Thyroid gland (tissue), 4 donors: Measurements from ENCODE around the gene UBASH3A. TPM values are rescaled to one million over a fixed set of nuclear protein-coding genes. Genes with fewer than 3 reads are reported as not detected.
A peak's percentile ranks its signal among the peaks of the same experiment; 100 is the strongest.

ENCODE experiments used
- DNase-seq, 2 donors: peaks; one replicate each; pipeline ENCODE4 v3.0.0-alpha.2; 2019
- H3K27ac ChIP-seq, 3 donors: fragments of 200-600 bp; sonication (generic); 1 replicate in 2 of 3; 2 replicates in 1 of 3; pipeline ENCODE4 v1.5.1; 2016 to 2019; ENCODE audit warnings: mild to moderate bottlenecking in 1 of 3, moderate library complexity in 1 of 3
- H3K27me3 ChIP-seq: fragments of 200-600 bp; sonication (generic); one replicate; pipeline ENCODE4 v1.5.1; 2019
- H3K36me3 ChIP-seq, 2 donors: fragments of 200-600 bp; sonication (generic); one replicate each; pipeline ENCODE4 v1.5.1; 2016 to 2019
- H3K4me1 ChIP-seq, 2 donors: fragments of 200-600 bp; sonication (generic); one replicate each; pipeline ENCODE4 v1.5.1; 2017 to 2019
- H3K4me3 ChIP-seq, 3 donors: fragments of 200-600 bp; sonication (generic); replicated peaks in 1 of 3; 1 replicate in 2 of 3; 2 replicates in 1 of 3; pipeline ENCODE4 v1.5.1; 2016; ENCODE audit warnings: mild to moderate bottlenecking in 1 of 3
- H3K9me3 ChIP-seq: fragments of 200-600 bp; sonication (generic); one replicate; pipeline ENCODE4 v1.5.1; 2017
- CTCF ChIP-seq, 6 experiments: fragments of 200-600 bp in 3 of 6; fragments of 450-650 bp in 3 of 6; sonication (generic) in 3 of 6; IDR thresholded peaks; one replicate each; pipeline ENCODE4 v1.5.1; 2016 to 2019; ENCODE audit warnings: antibody characterized with exemption in 6 of 6, mild to moderate bottlenecking in 2 of 6, inconsistent platforms in 1 of 6, moderate library complexity in 1 of 6
- POLR2A ChIP-seq, 2 donors: fragments of 450-650 bp; IDR thresholded peaks; one replicate each; pipeline ENCODE4 v1.6.1; 2017; ENCODE audit warnings: antibody characterized with exemption in 2 of 2, mild to moderate bottlenecking in 2 of 2, moderate library complexity in 1 of 2
- WGBS, 2 donors: methylation state at CpG; one replicate each; pipeline ENCODE4 v1.1.5; 2017; 5-methylcytosine and 5-hydroxymethylcytosine counted together
- intact Hi-C: fragments of 100-400 bp; cut with DNase I; formaldehyde crosslinking; loops from one replicate; pipeline ENCODE4 v1.15.1; 2023
- total RNA-seq, 4 donors: library from RNA; depleted of rRNA; stranded (reverse); fragments of >200 nt; gene quantifications; one replicate each; pipeline ENCODE4 v1.2.3, GENCODE V29; 2016

UBASH3A gene
- total RNA-seq, 4 donors from 2014 or later = 0.54 to 1.3 (median 0.81) TPM; not detected in 1

- Histone ChIP-seq H3K4me3 (no peak overlapping the region), H3K27me3 (no peaks in the 10 kb centered on the region), H3K4me1 (peaks cover 0 to 7% of the 10 kb centered on the region in 2 donors), H3K27ac (no peak overlapping the region), H3K36me3 (no peaks in the 10 kb centered on the region), H3K9me3 (no peaks in the 10 kb centered on the region)
- no peak for TF ChIP-seq CTCF (IDR thresholded peaks at IDR 0.05)
- 92 to 94% methylated on average over 10 of the region's 10 CpGs for WGBS, 2 donors
- intact Hi-C loops = loop anchor here (5.0 kb wide), 2 partner anchors 140 to 295 kb away; no protein-coding TSS in a partner anchor
- no peak for DNase-seq
These were observed 44.0 kb downstream of the UBASH3A start for GRCh38 chr21:42447732-42448131.

- no peak for TF ChIP-seq POLR2A (IDR thresholded peaks at IDR 0.05)
- Histone ChIP-seq H3K4me1 (peaks cover 0 to 10% of the 10 kb centered on the region in 2 donors), H3K4me3 (no peak overlapping the region), H3K27me3 (no peaks in the 10 kb centered on the region), H3K27ac (no peak overlapping the region), H3K9me3 (no peaks in the 10 kb centered on the region), H3K36me3 (no peaks in the 10 kb centered on the region)
- intact Hi-C loops = loop anchor here (5.0 kb wide), 2 partner anchors 141 to 296 kb away; no protein-coding TSS in a partner anchor
- 79 to 90% methylated on average over 3 of the region's 3 CpGs for WGBS, 2 donors
- no peak for DNase-seq
These were observed 45.0 kb downstream of the UBASH3A start for GRCh38 chr21:42448686-42449085.

GRCh38 chr21:42451941-42452340 lies 48.2 kb downstream of the UBASH3A start:
- Histone ChIP-seq H3K27ac (no peak overlapping the region), H3K4me1 (peaks cover 0 to 13% of the 10 kb centered on the region in 2 donors), H3K27me3 (no peaks in the 10 kb centered on the region), H3K36me3 (no peaks in the 10 kb centered on the region), H3K9me3 (no peaks in the 10 kb centered on the region), H3K4me3 (no peak overlapping the region)
- WGBS, 2 donors = 94 to 95% methylated on average over 9 of the region's 9 CpGs
- TF ChIP-seq CTCF (IDR thresholded peaks at IDR 0.05) (no peak), POLR2A (IDR thresholded peaks at IDR 0.05) (no peak)
- no peak for DNase-seq
- intact Hi-C loops = no loop called here

- H3K4me1 ChIP-seq = peaks cover 0 to 13% of the 10 kb centered on the region in 2 donors
- 90 to 91% methylated on average over 22 of the region's 22 CpGs for WGBS, 2 donors
- H3K36me3 ChIP-seq = no peaks in the 10 kb centered on the region
- TF ChIP-seq CTCF (IDR thresholded peaks at IDR 0.05) = no peak
- no peak for TF ChIP-seq POLR2A (IDR thresholded peaks at IDR 0.05)
- H3K4me3 ChIP-seq = no peak overlapping the region
- intact Hi-C loops = no loop called here
- H3K9me3 ChIP-seq = no peaks in the 10 kb centered on the region
- no peaks in the 10 kb centered on the region for H3K27me3 ChIP-seq
- DNase-seq = no peak
- no peak overlapping the region for H3K27ac ChIP-seq
These were observed 48.9 kb downstream of the UBASH3A start for GRCh38 chr21:42452401-42453223.

GRCh38 chr21:42453224-42453985 lies 49.7 kb downstream of the UBASH3A start:
- H3K4me1 ChIP-seq = peaks cover 0 to 13% of the 10 kb centered on the region in 2 donors
- TF ChIP-seq POLR2A (IDR thresholded peaks at IDR 0.05) (no peak), CTCF (IDR thresholded peaks at IDR 0.05) (no peak)
- H3K36me3 ChIP-seq = no peaks in the 10 kb centered on the region
- H3K27ac ChIP-seq = no peak overlapping the region
- WGBS, 2 donors = 52 to 76% methylated on average over 11 to 17 of the region's 18 CpGs
- intact Hi-C loops = no loop called here
- DNase-seq = peak; percentile 12 to 20
- no peaks in the 10 kb centered on the region for H3K27me3 ChIP-seq
- no peak overlapping the region for H3K4me3 ChIP-seq
- H3K9me3 ChIP-seq = no peaks in the 10 kb centered on the region
